ENCODE measurements around the gene LVRN. TPM values are rescaled to one million over a fixed set of nuclear protein-coding genes. Genes with fewer than 3 reads are reported as not detected.

LVRN gene
- total RNA-seq, 2 experiments from 2014 or later, result 0.10 TPM; not detected in 1

DNA sequence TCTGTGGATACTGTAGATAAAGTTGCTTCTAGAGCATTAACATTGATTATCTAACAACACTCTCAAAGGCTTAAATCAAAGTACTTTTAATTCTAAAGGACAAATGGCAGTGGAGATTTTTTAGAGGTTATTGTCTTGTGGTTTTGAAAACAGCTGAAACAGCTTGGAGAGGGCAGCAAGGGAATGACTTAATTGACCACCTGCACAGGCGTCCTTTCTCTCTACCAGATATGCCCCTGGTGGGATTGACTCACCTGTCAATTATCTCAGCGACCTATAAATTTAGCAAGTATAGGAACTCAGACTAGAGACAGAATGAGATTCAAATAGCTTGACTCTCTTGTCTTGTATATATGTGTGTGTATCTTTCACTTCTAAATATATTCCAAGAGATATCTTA is 83.5 kb downstream of the LVRN start:
- Mint-ChIP-seq H3K36me3 (no peaks in the 10 kb centered on the region), H3K4me3 (no peak overlapping the region), H3K27ac (no peak overlapping the region), H3K27me3 (peaks cover 5% of the 10 kb centered on the region), H3K9me3 (no peaks in the 10 kb centered on the region), H3K4me1 (ENCODE audit: low read depth) (no peaks in the 10 kb centered on the region)
- ChIA-PET POLR2A (no interaction called here), CTCF (no interaction called here)
- intact Hi-C loops (cut with micrococcal nuclease), result no loop called here
- DNase-seq, result no peak

DNA sequence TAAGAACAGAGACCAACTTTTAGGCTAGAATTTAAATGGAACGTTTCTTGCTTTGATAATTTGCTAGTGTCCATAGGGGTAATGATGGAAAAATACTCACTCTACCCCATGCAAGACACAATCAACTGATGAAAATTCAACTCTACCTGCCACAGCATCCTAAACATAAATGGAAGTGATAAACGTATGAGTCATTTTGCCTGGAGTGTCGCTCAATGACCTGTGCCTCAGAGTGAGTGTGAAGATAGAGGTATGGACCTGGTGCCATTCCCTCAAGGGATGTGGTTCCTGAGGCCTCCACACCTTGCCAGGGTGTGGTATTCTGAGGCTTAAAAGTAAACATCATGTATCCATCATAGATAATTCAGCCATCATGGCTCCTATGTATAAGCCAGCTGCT is 84.0 kb downstream of the LVRN start:
- CTCF ChIA-PET, result no interaction called here
- no peak overlapping the region for H3K4me3 Mint-ChIP-seq
- H3K4me1 Mint-ChIP-seq (ENCODE audit: low read depth), result no peaks in the 10 kb centered on the region
- intact Hi-C loops (cut with micrococcal nuclease), result no loop called here
- POLR2A ChIA-PET, result no interaction called here
- DNase-seq, result no peak
- H3K36me3 Mint-ChIP-seq, result no peaks in the 10 kb centered on the region
- peaks cover 5% of the 10 kb centered on the region for H3K27me3 Mint-ChIP-seq
- no peak overlapping the region for H3K27ac Mint-ChIP-seq
- H3K9me3 Mint-ChIP-seq, result no peaks in the 10 kb centered on the region

DNA sequence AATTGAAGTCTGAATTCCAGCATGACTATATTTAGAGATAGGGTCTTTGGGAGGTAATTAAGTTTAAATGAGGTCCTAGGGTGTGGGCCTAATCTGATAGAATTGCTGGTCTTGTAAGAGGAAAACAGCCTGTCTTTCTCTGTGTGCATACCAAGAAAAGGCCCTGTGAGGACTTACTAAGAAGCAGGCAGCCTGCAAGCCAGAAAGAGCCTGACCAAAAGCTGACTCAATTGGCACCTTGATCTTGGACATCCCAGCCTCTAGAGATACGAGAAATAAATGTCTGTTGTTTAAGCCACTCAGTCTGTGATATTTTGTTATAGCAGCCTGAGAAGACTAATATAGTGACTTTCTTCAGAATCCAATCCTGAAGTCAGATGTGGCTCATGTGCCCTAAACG is 84.5 kb downstream of the LVRN start:
- POLR2A ChIA-PET, result no interaction called here
- no peaks in the 10 kb centered on the region for H3K36me3 Mint-ChIP-seq

DNA sequence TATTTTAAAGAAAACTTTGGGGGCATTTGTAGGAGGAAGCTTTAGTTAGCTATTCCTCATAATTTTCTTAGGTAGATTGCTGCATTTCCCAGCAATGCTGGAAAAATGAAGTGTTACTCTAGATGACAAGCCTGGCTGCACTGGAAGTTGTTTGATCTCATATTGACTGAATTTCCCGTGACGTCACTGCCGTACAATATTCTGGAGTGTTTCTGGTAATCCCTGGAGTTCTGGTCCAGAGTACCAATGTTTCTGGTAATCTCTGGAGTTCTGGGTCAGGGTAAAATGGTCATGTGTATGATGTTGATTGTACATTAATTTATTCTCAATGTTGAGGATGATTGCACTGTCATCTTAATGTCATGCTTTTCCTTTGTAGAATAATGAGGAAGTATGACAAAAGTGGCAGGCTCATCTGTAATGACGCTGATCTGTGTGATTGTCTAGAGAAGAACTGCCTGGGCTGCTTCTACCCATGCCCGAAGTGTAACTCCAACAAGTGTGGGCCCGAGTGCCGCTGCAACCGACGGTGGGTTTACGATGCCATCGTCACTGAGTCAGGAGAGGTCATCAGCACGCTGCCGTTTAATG is 96.2 kb downstream of the LVRN start:
- Mint-ChIP-seq H3K4me1 (ENCODE audit: low read depth) (no peaks in the 10 kb centered on the region), H3K4me3 (no peak overlapping the region), H3K27ac (no peak overlapping the region), H3K36me3 (no peaks in the 10 kb centered on the region), H3K9me3 (no peaks in the 10 kb centered on the region), H3K27me3 (peaks cover 28% of the 10 kb centered on the region)
- ChIA-PET POLR2A (no interaction called here), CTCF (interaction anchor here (1.3 to 3.0 kb wide), 2 partner anchors 10 to 424 kb away, joined by 3 to 15 read pairs; no protein-coding TSS in a partner anchor)
- DNase-seq, result no peak
- intact Hi-C loops (cut with micrococcal nuclease), result no loop called here

More for the DNA sequence above, 84.5 kb downstream of the LVRN start:
- Mint-ChIP-seq H3K4me1 (ENCODE audit: low read depth) (no peaks in the 10 kb centered on the region), H3K4me3 (no peak overlapping the region), H3K27me3 (peaks cover 5% of the 10 kb centered on the region), H3K9me3 (no peaks in the 10 kb centered on the region), H3K27ac (no peak overlapping the region)
- intact Hi-C loops (cut with micrococcal nuclease), result no loop called here
- DNase-seq, result no peak
- CTCF ChIA-PET, result no interaction called here

DNA sequence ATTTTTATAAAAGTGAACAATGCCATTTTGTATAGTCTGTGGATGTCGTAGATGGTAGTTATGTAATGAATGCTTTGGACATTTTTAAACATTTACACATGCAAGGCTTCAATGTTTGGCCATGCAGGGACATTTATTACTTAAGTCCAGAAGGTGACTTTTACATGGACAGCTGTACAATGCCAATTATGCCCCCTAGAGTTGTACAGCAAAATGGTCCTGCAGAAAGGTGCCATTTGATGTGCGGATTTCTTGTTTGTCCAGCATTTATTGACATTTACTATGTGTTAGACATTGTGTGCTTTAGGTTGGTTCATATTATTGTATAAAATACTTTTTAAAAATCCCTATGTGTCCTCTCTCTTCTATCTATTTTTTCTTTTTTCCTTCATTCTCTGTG is 100.1 kb downstream of the LVRN start:
- Mint-ChIP-seq H3K4me1 (ENCODE audit: low read depth) (no peaks in the 10 kb centered on the region), H3K36me3 (no peaks in the 10 kb centered on the region), H3K9me3 (no peaks in the 10 kb centered on the region), H3K27ac (no peak overlapping the region), H3K4me3 (no peak overlapping the region), H3K27me3 (peaks cover 36% of the 10 kb centered on the region)
- POLR2A ChIA-PET, result no interaction called here
- CTCF ChIA-PET, result no interaction called here
- DNase-seq, result no peak
- intact Hi-C loops (cut with micrococcal nuclease), result no loop called here

DNA sequence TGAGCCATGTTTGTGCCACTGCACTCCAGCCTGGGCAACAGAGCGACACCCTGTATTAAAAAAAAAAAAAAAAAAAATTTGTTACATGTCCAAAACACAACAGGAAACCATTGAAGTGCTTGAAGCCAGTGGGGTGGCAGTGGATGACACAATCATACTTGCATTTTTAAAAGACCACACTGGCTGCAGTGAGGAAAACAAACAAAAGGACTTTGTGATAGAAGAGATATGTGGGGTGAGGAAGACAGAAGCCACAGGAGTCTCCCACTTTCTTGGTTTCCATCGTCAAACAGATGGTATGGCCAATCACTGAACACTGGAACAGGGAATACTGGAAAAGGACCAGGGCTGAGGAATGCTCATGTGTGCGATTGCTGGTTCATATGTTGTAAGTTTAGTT is 101.7 kb downstream of the LVRN start:
- POLR2A ChIA-PET, result no interaction called here
- H3K27ac Mint-ChIP-seq, result no peak overlapping the region
- H3K27me3 Mint-ChIP-seq, result peaks cover 31% of the 10 kb centered on the region
- DNase-seq, result no peak
- H3K4me3 Mint-ChIP-seq, result no peak overlapping the region
- H3K4me1 Mint-ChIP-seq (ENCODE audit: low read depth), result no peaks in the 10 kb centered on the region
- CTCF ChIA-PET, result no interaction called here
- H3K36me3 Mint-ChIP-seq, result no peaks in the 10 kb centered on the region
- intact Hi-C loops (cut with micrococcal nuclease), result no loop called here
- H3K9me3 Mint-ChIP-seq, result no peaks in the 10 kb centered on the region

DNA sequence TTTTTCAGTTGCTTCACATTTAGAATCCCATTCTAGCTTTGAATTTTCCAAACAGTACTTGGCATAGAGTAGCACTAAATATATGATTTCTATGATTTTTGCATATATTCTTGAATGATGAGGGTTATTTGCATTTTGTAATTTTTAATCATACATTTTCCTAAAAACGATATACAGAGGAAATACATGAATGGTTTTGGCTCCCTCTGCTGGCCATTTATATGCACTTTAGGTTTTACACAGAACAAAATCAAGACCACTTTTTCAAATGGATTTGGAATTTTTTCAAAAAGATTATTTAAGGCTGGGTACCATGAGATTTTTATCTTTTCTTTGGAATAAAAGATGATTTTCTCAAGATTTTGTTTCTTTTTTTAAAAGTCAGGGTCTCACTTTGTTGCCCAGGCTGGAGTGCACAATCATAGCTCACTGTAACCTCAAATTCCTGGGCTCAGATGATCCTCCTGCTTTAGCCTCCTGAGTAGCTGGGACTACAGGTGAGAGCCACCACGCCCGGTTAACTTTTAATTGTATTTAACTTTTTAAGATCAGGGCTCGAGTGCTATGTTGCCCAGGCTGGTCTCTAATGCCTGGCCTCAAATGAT is 105.9 kb downstream of the LVRN start:
- Mint-ChIP-seq H3K27me3 (peaks cover 25% of the 10 kb centered on the region), H3K9me3 (no peaks in the 10 kb centered on the region), H3K4me3 (no peak overlapping the region), H3K27ac (no peak overlapping the region), H3K36me3 (no peaks in the 10 kb centered on the region), H3K4me1 (ENCODE audit: low read depth) (no peaks in the 10 kb centered on the region)
- CTCF ChIA-PET, result interaction anchor here (0.7 to 3.7 kb wide), 16 partner anchors 9 to 760 kb away, joined by 3 to 24 read pairs (median 4); partner anchors contain the start of genes AP3S1, ATG12 and COMMD10
- DNase-seq, result no peak
- POLR2A ChIA-PET, result no interaction called here
- intact Hi-C loops (cut with micrococcal nuclease), result loop anchor here (1.0 kb wide), 2 partner anchors 229 to 434 kb away; no protein-coding TSS in a partner anchor

DNA sequence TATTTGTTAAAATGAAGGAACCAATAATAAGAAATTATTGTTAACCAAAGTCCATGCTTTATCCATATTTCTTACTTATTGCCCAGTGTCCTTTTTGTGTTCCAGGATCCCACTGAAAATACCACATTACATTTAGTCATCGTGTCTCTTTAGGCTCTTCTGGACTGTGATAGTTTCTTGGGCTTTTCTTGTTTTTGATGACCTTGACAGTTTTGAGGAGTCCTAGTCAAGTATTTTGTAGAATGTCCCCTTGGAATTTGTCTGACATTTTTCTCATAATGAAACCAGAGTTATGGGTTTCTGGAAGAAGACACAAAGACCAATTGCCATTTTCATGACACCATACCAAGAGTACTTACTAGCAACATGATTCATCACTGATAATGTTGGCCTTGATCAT is 108.9 kb downstream of the LVRN start:
- ChIA-PET CTCF (no interaction called here), POLR2A (no interaction called here)
- DNase-seq, result no peak
- H3K9me3 Mint-ChIP-seq, result no peaks in the 10 kb centered on the region
- no peak overlapping the region for H3K4me3 Mint-ChIP-seq
- H3K27me3 Mint-ChIP-seq, result peaks cover 16% of the 10 kb centered on the region
- H3K27ac Mint-ChIP-seq, result no peak overlapping the region
- intact Hi-C loops (cut with micrococcal nuclease), result no loop called here
- no peaks in the 10 kb centered on the region for H3K36me3 Mint-ChIP-seq
- peaks cover 13% of the 10 kb centered on the region for H3K4me1 Mint-ChIP-seq (ENCODE audit: low read depth)

DNA sequence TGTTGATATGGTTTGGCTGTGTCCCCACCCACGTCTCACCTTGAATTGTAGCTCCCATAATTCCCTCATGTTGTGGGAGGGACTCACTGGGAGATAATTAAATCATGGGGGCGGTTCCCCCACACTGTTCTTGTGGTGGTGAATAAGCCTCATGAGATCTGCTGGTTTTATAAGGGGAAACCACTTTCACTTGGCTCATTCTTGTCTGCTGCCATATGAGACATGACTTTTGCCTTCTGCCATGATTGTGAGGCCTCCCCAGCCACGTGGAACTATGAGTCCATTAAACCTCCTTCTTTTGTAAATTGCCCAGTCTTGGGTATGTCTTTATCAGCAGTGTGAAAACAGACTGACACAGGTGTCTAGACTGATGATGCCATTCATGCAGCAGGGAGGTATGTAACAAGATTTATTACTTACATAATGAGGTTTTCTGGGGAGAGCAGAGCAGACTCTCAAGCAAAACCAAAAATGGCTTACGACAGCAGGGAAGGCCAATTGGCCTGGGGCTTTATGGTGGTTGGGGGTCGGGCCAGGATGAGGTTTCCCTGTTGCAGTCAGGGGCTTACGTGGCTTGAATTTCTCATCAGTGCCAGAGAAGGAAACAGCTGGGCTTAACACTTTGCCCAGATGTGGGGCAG is 113.0 kb downstream of the LVRN start:
- ChIA-PET POLR2A (no interaction called here), CTCF (interaction anchor here (0.9 to 1.8 kb wide), 3 partner anchors 9 to 441 kb away, joined by 3 to 7 read pairs (median 5); partner anchors contain the start of gene COMMD10)
- Mint-ChIP-seq H3K27me3 (peaks cover 6% of the 10 kb centered on the region), H3K4me1 (ENCODE audit: low read depth) (peaks cover 25% of the 10 kb centered on the region), H3K27ac (no peak overlapping the region), H3K9me3 (no peaks in the 10 kb centered on the region), H3K36me3 (peaks cover 4% of the 10 kb centered on the region), H3K4me3 (no peak overlapping the region)
- peak; percentile 13 for DNase-seq
- intact Hi-C loops (cut with micrococcal nuclease), result no loop called here

DNA sequence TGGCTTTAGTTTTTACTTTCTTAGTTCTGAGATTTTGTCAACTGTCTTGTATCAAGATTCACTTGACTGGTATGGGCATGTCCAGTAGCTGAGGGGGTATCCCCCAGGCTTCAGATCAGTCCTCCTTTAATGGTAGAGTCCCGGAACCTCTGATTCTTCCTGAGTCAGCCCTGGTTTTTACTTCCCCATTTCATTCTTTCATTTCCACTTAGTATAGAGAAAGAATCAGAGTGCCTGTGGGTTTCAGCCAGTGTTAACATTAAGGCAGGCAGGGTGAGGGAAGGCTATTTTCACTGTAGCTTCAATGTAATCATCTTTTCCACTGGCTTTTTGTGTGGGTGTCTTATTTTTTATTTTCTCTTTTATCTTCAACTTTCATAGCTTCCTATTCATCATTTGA is 114.2 kb downstream of the LVRN start:
- POLR2A ChIA-PET, result interaction anchor here (0.9 kb wide), 1 partner anchor 10 kb away, joined by 4 read pairs; no protein-coding TSS in a partner anchor
- H3K27ac Mint-ChIP-seq, result no peak overlapping the region
- intact Hi-C loops (cut with micrococcal nuclease), result loop anchor here (1.0 kb wide), 1 partner anchor 8 kb away; no protein-coding TSS in a partner anchor
- H3K27me3 Mint-ChIP-seq, result peaks cover 4% of the 10 kb centered on the region
- DNase-seq, result peak; percentile 15
- no peaks in the 10 kb centered on the region for H3K9me3 Mint-ChIP-seq
- peaks cover 5% of the 10 kb centered on the region for H3K36me3 Mint-ChIP-seq
- CTCF ChIA-PET, result interaction anchor here (0.9 to 1.8 kb wide), 5 partner anchors 8 to 442 kb away, joined by 3 to 8 read pairs (median 5); partner anchors contain the start of gene COMMD10
- H3K4me1 Mint-ChIP-seq (ENCODE audit: low read depth), result peaks cover 25% of the 10 kb centered on the region
- H3K4me3 Mint-ChIP-seq, result no peak overlapping the region

Measured in activated CD4-positive, alpha-beta memory T cell treated with anti-CD3 and anti-CD28 coated beads for 36 hours (primary cell).